NT2/D1 (cell line): ENCODE measurements around the gene ZMIZ2.

Experiments used
- YY1 ChIP-seq: IDR thresholded peaks from 2 replicates; pipeline ENCODE4 v1.6.1; 2011; ENCODE audit not compliant: insufficient read length, insufficient read depth
- ZNF274 ChIP-seq: IDR thresholded peaks from 2 replicates; pipeline ENCODE4 v1.6.1; 2011; ENCODE audit warnings: mild to moderate bottlenecking, low read depth, low read length

DNA sequence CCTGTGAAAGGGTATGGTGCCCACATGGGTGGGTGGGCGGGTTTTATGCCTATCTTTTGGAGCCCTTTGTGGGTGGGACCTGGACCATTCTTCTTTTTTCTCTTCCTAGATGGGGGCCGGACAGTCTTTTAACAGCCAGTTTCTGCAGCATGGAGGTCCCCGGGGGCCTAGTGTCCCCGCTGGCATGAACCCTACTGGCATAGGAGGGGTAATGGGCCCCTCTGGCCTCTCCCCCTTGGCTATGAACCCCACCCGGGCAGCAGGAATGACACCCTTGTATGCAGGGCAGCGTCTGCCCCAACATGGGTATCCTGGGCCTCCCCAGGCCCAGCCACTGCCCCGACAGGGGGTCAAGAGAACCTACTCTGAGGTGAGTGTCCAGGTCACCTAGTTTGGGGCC lies 9.1 kb downstream of the ZMIZ2 start:
- no peak for TF ChIP-seq ZNF274
- no peak for TF ChIP-seq YY1
